Stimulated activated CD8-positive, alpha-beta memory T cell treated with anti-CD3 and anti-CD28 coated beads, Interleukin-15, amount 100 ng/mL, for 4 hours (primary cell): ENCODE data around the gene USP34.
"Not testable (repeated sequence)": the region's sequence is repeated elsewhere in the genome, so short reads cannot be mapped to it uniquely, and the experiment has no call there.

Source experiments
- DNase-seq, 2 donors: peaks; one replicate each; pipeline ENCODE4 v3.0.0-alpha.2; 2020; ENCODE audit warnings: low read depth in 2 of 2

The USP34 gene

DNA sequence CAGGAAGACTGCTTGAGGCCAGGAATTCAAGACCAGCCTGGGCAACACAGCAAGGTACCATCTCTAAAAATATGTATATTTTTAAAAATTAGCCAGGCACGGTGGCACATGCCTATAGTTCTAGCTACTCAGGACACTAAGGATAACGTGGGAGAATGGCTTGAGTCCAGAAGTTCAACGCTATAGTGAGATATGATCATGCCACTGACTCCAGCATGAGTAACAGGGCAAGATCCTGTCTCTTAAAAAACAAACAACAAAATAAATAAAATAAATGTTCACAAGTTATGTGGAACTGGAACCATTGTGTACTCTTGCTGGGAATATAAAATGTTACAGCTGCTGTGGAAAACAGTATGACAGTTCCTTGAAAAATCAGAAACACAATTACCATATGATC, 47.2 kb downstream of the USP34 start:
- no peak for DNase-seq

DNA sequence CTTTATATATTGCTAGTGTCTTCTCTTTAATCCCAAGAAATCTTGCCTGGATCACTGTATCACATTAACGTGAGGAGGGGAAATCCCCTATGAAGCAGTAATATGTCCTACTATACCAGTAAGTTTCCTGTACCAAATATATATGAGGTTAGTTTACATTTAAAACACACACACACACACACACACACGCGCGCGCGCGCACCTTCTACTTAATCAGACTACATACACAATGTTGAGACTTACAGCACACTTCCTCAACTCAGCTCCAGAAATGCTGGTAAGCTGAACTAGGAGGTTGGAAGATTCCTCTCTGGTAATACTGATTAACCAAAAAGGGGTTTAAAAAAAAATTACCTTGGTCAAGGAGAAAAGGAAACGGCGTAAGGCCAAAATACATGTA, 49.3 kb downstream of the USP34 start:
- DNase-seq = no peak

DNA sequence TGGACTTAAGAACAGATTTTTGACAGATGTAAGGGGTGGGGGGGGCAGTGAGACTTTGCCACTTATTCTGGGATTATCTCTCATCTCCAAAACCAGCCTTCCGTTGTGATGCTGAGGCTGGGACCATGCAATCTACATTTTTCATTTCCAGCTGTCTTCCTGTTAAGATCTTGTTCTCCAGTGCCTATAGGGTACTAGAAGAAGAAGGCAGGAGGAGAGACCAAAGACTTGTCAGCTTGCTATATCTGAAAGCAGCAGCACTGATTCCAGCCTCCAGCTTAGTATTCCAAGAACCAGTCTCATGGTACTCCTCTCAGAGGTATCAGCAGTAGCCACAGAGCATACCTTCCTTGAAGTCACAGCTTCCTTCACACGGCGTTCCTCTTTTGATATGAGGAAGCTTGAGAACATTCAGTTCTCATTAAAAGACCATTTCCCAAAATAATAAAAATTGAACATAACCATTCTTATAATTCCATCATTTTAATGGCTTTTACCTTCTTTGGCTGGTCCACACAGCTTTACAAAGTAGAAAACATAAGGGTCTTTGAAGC, 49.8 kb downstream of the USP34 start:
- DNase-seq = no peak

DNA sequence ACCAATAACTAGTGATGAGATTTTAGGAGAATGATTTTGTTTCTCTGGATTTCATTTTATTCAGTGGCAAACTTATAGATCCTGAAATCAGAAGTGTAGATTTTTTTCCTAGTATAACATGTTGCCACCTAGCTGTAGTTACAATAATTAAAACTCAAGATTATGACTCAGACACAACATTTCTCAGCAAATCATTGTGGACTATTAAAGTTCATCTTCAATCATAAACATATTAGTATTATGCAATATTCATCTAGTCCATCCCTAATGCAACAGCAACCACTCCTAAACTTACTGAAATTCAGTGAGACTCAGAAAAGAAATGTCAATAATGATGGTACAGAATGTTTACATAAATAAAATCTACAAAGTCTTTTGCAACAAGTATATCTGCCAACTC, 51.3 kb downstream of the USP34 start:
- no peak for DNase-seq

DNA sequence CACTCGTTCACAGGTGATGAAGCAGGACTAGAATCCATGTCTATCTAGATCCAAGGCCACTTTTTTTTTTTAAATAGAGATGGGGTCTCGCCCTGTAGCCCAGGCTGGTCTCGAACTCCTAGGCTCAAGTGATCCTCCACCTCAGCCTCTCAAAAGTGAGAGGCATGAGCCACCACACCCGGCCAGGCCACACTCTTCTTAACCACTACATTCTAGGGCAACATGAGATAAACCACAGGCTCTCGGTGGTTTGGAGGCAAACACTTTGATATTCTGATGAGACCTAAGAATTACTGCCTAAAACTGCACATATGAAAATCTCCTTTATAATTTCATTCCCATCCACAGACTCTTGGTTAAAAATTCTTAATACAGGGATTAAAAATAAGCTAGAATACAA, 51.8 kb downstream of the USP34 start:
- DNase-seq = no peak

DNA sequence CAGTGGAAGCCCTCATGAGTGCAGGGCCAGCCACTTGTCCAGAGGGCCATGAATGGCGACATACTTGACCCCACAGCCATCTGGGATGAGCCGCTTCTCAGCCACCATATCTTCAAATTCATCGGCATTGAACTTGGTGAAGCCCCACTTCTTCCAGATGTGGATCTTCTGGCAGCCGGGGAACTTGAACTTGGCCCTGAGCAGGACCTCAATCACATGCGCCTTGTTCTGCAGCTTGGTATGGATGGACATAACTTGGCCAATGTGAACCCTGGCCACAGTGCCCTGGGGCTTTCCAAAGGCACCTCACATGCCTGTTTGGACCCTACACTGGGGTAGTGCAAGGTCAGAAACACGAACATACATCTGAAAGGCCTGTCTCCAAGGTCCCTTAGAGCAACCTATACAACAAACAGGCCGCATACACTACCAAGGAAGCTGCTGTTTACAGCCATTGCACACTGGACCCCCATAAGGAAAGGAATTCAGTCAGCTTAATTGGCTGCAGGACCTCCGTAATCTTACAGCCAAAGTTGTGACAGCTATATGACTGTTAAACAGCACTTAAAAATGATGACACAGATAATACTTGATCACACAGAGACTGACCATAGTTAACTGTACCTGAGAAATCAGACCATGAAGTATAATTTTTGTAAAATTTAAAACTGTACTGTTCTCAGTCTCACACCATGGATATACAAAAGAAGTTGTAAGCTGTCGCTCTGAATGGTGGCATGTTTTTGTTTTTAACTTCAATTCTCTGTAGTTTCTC, 53.8 kb downstream of the USP34 start:
- DNase-seq = no peak

DNA sequence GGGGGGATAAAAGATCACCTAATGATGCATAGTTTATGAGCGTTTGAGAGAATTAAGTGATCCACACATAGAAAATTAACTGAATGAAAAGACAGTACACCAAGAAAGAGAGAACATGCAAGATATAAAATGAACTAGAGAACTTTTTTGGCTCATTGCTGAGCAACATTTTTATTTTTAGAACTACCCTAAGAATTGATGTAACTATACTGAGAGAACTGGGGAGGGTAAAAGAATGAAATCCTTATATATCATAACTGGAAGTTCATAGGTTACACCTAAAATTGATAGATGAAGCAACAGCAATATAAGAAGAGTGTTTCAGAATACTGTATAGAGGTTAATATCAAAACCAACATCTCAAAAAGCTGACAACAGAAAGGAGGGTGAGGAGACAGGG, 55.6 kb downstream of the USP34 start:
- DNase-seq = no peak

DNA sequence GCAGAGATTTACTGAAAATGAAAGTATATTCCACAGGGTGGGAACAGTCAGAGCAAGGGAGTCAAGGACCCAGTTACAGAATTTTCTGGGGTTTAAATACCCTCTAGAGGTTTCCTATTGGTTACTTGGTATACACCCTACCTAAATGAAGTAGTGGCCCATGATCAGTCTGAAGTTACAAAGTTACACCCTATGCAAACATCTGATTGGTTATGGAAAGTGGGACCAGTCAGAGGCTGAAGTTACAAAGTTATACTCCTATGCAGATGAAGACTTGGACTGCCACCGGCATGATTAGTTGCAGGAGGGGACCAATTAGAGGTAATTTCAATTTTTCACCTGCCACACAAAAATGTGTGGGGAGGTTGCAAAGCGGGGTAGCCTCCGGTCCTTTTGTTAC, 56.2 kb downstream of the USP34 start:
- no peak for DNase-seq

DNA sequence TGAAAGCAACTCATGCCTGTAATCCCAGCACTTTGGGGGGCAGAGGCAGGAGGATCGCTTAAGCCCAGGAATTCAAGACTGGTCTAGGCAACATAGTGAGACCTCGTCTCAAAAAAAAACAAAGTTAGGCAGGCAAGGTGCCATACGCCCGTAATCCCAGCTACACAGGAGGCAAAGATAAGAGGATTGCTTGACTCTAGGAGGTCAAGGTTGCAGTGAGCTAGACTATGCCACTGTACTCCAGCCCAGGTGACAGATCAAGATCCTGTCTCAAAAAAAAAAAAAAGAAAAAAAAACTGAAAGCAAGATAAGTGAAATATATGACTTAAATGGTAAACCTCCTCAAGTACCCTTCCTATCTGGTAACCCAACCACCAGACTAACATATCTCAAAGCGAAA, 59.8 kb downstream of the USP34 start:
- DNase-seq = no peak

DNA sequence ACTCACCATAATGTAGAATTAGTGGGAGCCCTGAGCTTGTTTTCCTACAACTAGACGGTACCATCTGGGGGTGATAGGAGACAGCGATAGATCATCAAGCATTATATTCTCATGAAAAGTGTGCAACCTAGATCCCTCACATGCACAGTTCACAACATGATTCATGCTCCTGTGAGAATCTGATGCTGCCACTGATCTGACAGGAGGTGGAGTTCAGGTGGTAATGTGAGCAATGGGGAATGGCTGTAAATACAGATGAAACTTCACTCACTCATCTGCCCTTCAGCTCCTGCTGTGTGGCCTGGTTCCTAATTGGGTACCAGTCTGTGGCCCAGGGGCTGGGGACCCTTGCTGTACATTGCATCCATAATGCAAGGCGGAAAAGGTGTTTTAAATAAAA, 60.7 kb downstream of the USP34 start:
- no peak for DNase-seq

DNA sequence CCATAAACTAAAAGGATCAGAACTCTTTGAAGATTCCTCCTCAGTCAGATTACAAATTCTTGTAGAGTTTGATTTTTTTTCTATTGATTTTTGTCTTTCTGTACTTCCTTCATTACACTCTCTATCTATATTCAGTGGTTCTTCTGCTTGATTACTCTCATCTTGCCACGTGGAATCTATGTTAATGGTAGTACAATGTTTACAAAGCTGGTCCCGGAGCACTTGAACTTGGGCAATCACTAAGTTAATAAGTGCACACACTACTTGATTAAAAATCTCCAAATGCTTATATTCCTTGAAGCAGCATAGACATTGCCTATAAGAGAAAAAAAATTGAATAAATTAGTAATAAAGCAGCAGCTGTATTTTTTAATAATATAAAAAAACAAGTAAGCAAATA, 65.1 kb downstream of the USP34 start:
- DNase-seq = no peak

DNA sequence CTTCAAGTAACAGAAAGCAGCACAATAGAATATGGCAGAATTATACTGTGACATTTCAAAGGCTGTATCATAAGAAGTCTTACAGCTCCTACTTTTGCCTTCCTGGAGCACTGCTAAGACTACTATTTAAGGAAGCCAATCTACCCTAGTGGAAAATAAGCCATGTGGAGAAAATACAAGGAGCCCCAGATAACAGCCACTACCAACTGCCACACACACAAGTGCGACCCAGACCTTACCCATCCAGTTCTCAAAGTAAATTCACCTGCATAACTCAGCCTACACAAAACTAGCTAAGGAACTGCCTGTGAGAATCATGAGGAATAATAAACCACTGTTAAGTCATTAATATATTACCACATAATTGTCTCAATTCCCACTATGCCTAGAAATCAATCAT, 66.4 kb downstream of the USP34 start:
- DNase-seq = no peak

DNA sequence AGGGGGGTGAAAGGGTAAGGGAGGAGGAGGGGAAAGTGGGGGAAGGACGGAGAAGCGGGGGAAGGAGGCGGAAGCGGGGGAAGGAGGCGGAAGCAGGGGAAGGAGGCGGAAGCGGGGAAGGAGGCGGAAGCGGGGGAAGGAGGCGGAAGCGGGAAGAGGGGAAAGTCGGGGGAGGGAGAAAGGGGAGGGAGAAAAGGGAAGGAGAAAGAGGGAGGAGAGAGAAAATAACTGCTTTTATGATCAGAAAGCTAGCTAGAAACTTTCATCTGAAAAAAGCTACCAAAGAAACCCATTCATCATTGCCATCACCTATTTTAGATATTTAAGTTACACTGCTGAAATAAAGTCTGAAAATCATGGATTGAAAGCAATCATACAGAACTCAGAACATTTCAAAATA, 72.5 kb downstream of the USP34 start:
- DNase-seq = no peak

DNA sequence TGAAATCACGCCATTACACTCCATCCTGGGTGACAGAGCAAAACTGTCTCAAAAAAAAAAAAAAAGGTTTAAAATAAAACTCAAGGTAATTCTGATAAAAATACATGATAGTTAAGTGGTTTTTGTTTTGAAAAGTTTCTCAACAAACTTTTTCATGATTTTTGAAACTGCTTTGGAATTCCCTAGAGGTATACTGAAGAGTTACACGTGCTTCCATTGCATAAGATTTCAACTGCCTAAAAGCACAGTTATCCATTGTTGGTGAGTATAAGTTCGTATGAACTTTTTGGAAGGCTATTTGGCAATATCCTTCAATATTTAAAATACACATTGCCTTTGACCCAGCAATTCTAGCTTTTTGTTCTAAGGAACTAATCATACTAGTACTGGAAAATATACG, 74.9 kb downstream of the USP34 start:
- no peak for DNase-seq

DNA sequence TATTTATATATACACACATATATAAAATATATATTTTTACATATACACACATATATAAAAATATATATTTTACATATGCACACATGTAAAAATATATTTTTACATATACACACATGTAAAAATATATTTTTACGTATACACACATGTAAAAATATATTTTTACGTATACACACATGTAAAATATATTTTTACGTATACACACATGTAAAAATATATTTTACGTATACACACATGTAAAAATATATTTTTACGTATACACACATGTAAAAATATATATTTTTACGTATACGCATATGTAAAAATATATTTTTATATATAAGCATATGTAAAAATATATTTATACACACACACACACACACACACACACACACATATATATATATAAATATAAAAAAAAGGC, 83.3 kb downstream of the USP34 start:
- DNase-seq = not testable (repeated sequence)

DNA sequence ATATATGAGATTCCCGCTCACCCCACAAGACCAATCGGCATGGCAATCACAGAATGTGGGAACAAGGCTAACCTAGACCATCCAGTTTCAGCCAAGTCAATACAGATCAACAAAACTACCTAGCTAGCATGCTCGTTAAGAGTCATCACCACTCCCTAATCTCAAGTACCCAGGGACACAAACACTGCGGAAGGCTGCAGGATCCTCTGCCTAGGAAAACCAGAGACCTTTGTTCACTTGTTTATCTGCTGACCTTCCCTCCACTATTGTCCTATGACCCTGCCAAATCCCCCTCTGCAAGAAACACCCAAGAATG, 90.0 kb downstream of the USP34 start:
- not testable (repeated sequence) for DNase-seq

DNA sequence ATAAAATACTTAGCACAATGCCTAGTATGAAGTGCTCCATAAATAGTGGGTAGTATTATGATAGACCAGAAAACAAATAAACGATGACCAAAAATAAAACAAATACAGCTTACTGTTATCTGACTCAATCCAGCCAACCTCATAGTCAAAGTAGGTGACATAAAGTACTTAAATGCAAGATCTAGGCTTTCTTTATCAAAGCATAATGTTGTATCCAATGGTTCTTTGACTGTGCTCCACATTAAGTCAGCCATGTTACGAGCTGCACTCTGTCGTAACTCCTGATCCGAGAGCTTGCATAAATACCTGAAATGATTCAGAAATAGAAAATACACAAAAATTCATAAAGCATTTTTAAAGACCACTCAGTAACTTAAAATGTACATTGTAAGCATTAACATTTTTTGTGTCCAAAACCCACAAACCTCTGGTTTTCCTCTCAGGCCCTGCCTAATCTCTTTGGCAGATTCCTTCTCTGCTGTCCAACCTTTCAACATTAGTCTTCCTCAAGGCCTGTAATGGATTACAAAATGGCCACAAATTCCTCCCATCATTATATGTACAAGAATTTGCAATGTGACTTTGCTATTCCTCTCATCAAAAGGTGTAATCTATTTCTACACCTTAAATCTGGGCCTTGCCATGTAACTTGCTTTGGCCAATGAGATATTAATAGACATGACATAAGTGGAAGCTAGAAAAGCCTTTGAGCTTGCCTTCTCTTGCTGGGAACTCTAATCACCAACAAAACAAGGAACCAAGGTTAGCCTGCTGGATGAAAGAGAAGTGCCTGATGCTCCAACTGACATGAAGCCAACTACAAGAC, 90.6 kb downstream of the USP34 start:
- DNase-seq = no peak

DNA sequence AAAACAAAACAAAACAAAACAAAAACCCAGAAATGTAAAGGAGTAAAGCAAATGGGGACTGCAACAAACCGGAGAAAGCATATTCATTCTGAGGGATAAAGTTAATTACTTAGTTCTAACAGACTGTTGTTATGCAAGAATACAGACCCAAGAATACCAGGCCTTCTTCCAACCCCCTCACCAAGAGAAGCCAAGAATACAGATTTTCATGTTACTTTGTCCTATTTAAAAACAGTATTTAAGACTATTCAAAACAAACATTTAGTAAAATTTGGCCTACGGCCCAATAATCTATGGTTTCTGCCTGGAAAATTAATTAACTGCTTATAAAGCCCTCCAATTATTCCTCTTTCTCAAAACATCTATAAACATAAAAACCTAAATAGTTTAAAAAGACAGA, 91.4 kb downstream of the USP34 start:
- no peak for DNase-seq

DNA sequence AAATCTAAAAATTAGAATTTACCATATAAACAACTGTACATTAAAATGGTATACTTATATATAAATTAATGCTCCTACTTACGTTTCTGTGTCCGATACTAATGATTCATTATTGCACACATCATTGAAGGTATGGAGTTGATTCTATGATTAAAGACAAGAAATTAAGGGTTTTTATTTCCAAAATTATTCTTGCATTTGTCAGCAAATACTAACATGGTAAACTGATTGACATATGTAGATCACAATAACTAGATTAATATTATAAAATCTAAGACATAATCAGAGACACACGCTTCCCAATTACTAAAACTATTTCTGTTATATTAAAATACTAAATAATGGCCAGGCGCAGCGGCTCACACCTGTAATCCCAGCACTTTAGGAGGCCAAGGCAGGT, 92.6 kb downstream of the USP34 start:
- DNase-seq = no peak

DNA sequence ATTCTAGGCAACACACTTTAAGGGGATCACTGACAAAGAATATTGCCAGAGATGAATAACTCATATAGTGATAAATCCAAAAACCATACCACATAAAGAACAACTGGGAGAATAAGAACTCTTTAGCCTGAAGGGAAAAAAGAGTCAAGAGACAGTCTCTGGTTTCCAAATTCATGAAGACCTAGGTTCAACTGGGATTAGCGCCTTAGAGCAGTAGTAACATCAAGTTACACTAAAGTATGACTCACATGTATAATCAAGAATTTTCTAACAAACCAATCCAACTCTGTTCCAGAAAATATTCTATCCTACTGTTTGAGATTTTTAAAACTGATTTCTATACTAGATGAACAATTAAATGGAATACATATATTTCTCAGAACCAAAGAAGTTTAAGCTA, 93.8 kb downstream of the USP34 start:
- DNase-seq = no peak

DNA sequence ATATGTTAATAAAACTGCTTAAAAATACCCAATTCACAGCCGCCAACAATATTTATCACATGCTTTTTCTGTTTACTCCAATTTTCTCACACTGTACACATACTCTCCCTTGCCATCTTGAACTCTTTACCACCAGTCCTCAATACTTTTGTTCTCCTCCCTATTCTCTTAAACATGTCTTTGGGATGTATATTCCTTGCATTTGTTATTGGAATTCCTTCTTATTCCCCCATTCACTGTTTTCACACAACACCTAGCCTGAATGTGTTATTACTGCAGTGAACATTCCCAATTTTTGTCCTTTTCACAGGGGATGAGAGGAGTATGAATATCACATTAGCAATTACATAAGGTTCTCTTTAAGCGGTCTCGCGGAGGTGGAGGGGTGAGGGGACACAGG, 94.7 kb downstream of the USP34 start:
- no peak for DNase-seq

DNA sequence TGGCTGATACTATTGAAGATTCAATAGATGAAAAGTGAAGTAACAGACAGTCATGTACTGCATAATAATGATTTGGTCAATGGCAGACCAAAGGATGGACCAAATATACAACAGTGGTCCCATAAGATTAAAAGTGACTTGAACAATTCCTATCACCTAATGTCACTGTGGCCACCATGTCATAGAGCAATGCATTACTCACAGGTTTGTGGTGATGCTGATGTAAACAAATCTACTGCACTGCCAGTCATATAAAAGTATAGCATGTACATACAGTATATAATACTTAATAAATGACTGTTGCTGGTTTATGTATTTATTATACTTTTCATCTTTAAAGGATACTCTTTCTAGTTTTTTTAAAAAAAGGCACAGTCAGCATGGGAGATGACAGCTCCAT, 99.9 kb downstream of the USP34 start:
- no peak for DNase-seq
